Duodenal mucosa (tissue), 2 donors: ENCODE results near the gene FRMD5.
A peak's percentile ranks its signal among the peaks of the same experiment; 100 is the strongest.
"Not testable (repeated sequence)": the region's sequence is repeated elsewhere in the genome, so short reads cannot be mapped to it uniquely, and the experiment has no call there.

ENCODE experiments used
- H3K27ac ChIP-seq: one replicate; pipeline ENCODE4 v1.7.0; 2013; ENCODE audit warnings: low read depth, low read length
- H3K27me3 ChIP-seq, 2 donors: one replicate each; pipeline ENCODE4 v1.7.0; 2013; ENCODE audit warnings: low read length in 2 of 2, control low read depth in 1 of 2; ENCODE audit not compliant: insufficient read depth in 2 of 2, control insufficient read depth in 1 of 2
- H3K36me3 ChIP-seq, 2 donors: one replicate each; pipeline ENCODE4 v1.7.0; 2013; ENCODE audit warnings: low read length in 2 of 2, control low read depth in 1 of 2; ENCODE audit not compliant: insufficient read depth in 2 of 2, control insufficient read depth in 1 of 2
- H3K4me1 ChIP-seq, 2 donors: one replicate each; pipeline ENCODE4 v1.7.0; 2013; ENCODE audit warnings: low read length in 2 of 2, control low read depth in 1 of 2; ENCODE audit not compliant: insufficient read depth in 2 of 2, control insufficient read depth in 1 of 2
- H3K4me3 ChIP-seq, 2 donors: one replicate each; pipeline ENCODE4 v1.7.0; 2013; ENCODE audit warnings: low read length in 2 of 2, low read depth in 1 of 2
- H3K9ac ChIP-seq, 2 donors: one replicate each; pipeline ENCODE4 v1.7.0; 2013; ENCODE audit warnings: low read length in 2 of 2, low read depth in 1 of 2
- H3K9me3 ChIP-seq, 2 donors: one replicate each; pipeline ENCODE4 v1.7.0; 2013; ENCODE audit warnings: low read length in 2 of 2, control low read depth in 1 of 2; ENCODE audit not compliant: control insufficient read depth in 1 of 2

Gene FRMD5

DNA sequence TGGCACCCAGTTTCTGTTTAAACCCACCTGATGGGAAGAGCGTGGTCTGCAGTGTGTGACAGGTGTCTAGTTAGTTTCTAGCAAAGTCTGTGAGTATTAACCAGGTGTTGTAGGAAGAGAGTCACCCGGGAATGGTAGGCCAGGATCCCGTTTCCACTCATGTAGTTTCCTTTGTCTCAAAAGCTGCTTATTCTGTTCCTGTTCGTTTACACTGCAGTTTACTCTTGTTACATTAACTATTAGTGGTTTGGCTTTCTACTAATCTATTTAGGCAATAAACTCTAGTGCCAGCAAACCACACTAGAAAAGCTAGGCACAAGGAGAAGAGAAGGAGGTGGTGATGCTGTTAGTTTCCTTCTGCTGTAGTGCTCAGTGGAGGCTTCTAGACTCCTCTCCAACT lies 335.5 kb downstream of the FRMD5 start:
- H3K4me1 ChIP-seq: no peaks in the 10 kb centered on the region
- no peaks in the 10 kb centered on the region for H3K27me3 ChIP-seq
- peaks cover 0 to 18% of the 10 kb centered on the region in 2 donors for H3K36me3 ChIP-seq
- no peaks in the 10 kb centered on the region for H3K9me3 ChIP-seq
- no peak overlapping the region for H3K4me3 ChIP-seq
- H3K9ac ChIP-seq: no peak overlapping the region
- no peak overlapping the region for H3K27ac ChIP-seq

DNA sequence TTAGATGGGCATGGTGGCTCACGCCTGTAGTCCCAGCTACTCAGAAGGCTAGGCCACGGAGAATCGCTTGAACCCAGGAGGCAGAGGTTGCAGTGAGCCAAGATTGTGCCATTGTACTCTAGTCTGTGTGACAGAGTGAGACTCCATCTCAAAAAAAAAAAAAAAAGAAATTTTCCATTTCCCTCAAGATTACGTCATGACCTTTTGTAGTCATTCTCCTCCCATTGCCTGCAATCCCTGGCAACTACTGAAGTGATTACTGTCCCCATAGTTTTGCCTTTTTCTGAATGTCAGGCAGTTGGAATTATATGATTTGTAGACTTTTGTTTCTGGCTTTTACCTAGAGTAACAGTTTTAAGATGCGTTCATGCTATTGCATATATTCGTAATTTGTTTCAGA lies 340.3 kb downstream of the FRMD5 start:
- Histone ChIP-seq H3K4me3 (no peak overlapping the region), H3K27me3 (no peaks in the 10 kb centered on the region), H3K27ac (no peak overlapping the region), H3K9me3 (no peaks in the 10 kb centered on the region), H3K9ac (no peak overlapping the region), H3K36me3 (peaks cover 0 to 17% of the 10 kb centered on the region in 2 donors), H3K4me1 (no peaks in the 10 kb centered on the region)

GRCh38 chr15:43852607-43853006 lies 342.5 kb downstream of the FRMD5 start:
- Histone ChIP-seq H3K4me1 (no peaks in the 10 kb centered on the region), H3K9ac (no peak overlapping the region), H3K4me3 (no peak overlapping the region), H3K9me3 (no peaks in the 10 kb centered on the region), H3K36me3 (peaks cover 0 to 7% of the 10 kb centered on the region in 2 donors), H3K27ac (no peak overlapping the region), H3K27me3 (no peaks in the 10 kb centered on the region)

DNA sequence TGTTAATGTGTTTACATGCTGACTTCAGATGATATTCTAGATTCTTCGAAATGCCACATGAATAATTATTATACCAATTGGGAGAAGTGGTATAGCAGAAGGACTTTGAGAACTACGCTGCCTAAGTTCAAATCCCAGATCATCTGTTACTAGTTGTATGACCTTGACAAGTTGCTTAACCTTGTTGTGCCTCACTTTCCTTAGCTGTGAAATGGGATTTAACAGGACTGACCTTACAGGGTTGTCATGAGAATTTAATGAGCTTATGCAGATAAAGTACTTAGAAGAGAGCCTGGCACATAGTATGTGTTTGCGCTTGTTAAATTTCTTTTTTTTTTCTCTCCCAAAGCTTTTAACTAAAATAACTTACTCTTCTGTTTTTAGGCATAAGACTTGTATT lies 343.8 kb downstream of the FRMD5 start:
- H3K9ac ChIP-seq: no peak overlapping the region
- no peak overlapping the region for H3K27ac ChIP-seq
- no peaks in the 10 kb centered on the region for H3K9me3 ChIP-seq
- no peaks in the 10 kb centered on the region for H3K4me1 ChIP-seq
- no peak overlapping the region for H3K4me3 ChIP-seq
- H3K27me3 ChIP-seq: no peaks in the 10 kb centered on the region
- H3K36me3 ChIP-seq: peaks cover 0 to 7% of the 10 kb centered on the region in 2 donors

DNA sequence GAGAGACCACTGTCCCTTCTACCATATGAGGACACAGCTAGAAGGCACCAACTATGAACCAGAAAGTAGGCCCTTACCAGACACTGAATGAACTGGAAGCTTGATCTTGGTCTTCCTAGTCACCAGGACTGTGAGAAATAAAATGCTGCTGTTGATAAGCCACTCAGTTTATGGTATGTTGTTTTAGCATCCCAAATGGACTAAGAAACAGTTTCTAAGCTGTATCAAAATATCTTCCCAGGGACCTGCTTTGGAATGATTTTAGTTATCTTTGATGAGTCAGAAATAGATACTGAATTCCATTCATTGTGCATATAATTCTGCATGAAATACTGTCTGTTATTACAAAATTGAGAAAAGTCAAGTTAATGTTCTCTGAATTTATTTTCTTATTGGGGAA lies 349.6 kb downstream of the FRMD5 start:
- no peaks in the 10 kb centered on the region for H3K9me3 ChIP-seq
- no peaks in the 10 kb centered on the region for H3K27me3 ChIP-seq
- no peaks in the 10 kb centered on the region for H3K4me1 ChIP-seq
- H3K4me3 ChIP-seq: no peak overlapping the region
- no peak overlapping the region for H3K27ac ChIP-seq
- H3K9ac ChIP-seq: no peak overlapping the region
- H3K36me3 ChIP-seq: no peaks in the 10 kb centered on the region

DNA sequence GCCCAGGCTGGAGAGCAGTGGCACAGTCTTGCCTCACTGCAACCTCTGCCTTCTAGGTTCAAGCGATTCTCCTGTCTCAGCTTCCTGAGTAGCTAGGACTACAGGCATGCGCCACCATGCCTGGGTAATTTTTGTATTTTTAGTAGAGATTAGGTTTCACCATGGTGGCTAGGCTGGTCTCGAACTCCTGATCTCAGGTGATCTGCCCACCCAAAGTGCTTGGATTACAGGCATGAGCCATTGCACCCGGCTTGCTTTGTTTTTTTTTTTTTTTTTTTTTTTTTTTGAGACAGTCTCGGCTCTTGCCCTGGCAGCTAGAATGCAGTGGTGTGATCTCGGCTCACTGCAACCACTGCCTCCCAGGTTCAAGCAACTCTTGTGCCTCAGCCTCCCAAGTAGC lies 362.6 kb downstream of the FRMD5 start:
- not testable (repeated sequence) for H3K9me3 ChIP-seq, H3K9ac ChIP-seq, H3K4me1 ChIP-seq, H3K36me3 ChIP-seq, H3K27me3 ChIP-seq, H3K4me3 ChIP-seq, H3K27ac ChIP-seq

GRCh38 chr15:43831519-43832052 lies 363.5 kb downstream of the FRMD5 start:
- H3K27ac ChIP-seq, H3K36me3 ChIP-seq: not testable (repeated sequence)

DNA sequence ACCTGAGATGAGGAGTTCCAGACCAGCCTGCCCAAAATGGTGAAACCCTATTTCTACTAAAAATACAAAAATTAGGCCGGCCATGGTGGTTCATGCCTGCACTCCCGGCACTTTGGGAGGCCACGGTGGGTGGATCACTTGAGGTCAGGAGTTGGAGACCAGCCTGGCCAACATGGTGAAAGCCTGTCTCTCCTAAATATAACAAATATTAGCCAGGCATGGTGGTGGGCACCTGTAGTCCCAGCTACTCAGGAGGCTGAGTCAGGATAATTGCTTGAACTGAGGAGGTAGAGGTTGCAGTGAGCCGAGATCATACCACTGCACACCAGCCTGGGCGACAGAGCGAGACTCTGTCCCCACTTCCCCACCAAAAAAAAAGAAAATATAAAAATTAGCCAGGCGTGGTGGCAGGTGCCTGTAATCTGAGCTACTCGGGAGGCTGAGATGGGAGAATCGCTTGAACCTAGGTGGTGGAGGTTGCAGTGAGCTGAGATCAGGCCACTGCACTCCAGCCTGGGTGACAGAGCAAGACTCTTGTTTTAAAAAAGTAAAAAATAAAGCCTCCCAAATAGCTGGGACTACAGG lies 364.3 kb downstream of the FRMD5 start:
- not testable (repeated sequence) for H3K36me3 ChIP-seq, H3K27me3 ChIP-seq, H3K4me3 ChIP-seq, H3K9me3 ChIP-seq, H3K27ac ChIP-seq, H3K9ac ChIP-seq
- H3K4me1 ChIP-seq: peaks cover 7 to 19% of the 10 kb centered on the region in 2 donors

More at GRCh38 chr15:43831519-43832052, 363.5 kb downstream of the FRMD5 start:
- H3K4me3 ChIP-seq, H3K9ac ChIP-seq, H3K9me3 ChIP-seq, H3K27me3 ChIP-seq: not testable (repeated sequence)
- peaks cover 7 to 13% of the 10 kb centered on the region in 2 donors for H3K4me1 ChIP-seq

GRCh38 chr15:43829951-43830540 lies 365.0 kb downstream of the FRMD5 start:
- peaks cover 7 to 19% of the 10 kb centered on the region in 2 donors for H3K4me1 ChIP-seq
- H3K9ac ChIP-seq, H3K27me3 ChIP-seq, H3K36me3 ChIP-seq, H3K27ac ChIP-seq, H3K9me3 ChIP-seq, H3K4me3 ChIP-seq: not testable (repeated sequence)

- no peaks in the 10 kb centered on the region for H3K9me3 ChIP-seq
- H3K27me3 ChIP-seq: no peaks in the 10 kb centered on the region
- H3K9ac ChIP-seq: peak overlapping the region in 1 of 2 donors; percentile 54
- H3K27ac ChIP-seq: no peak overlapping the region
- H3K36me3 ChIP-seq: no peaks in the 10 kb centered on the region
- peak overlapping the region in 1 of 2 donors; percentile 71 for H3K4me3 ChIP-seq
- peaks cover 13 to 26% of the 10 kb centered on the region in 2 donors for H3K4me1 ChIP-seq
Observed at GRCh38 chr15:43828061-43828657, 366.9 kb downstream of the FRMD5 start.
